Suprapubic skin (tissue), 3 donors: ENCODE results near the gene MAPK7.

Experiments used
- POLR2A ChIP-seq, 2 donors: fragments of 450-650 bp; IDR thresholded peaks; one replicate each; pipeline ENCODE4 v1.6.1; 2017; ENCODE audit warnings: antibody characterized with exemption in 2 of 2, mild to moderate bottlenecking in 2 of 2, moderate library complexity in 2 of 2
- TF ChIP-seq, protein P1 (sequence below), 2 donors: fragments of 200-600 bp in 1 of 2; fragments of 450-650 bp in 1 of 2; sonication (generic) in 1 of 2; IDR thresholded peaks; one replicate each; pipeline ENCODE4 v1.5.1; 2016 to 2019; ENCODE audit warnings: antibody characterized with exemption in 2 of 2, mild to moderate bottlenecking in 1 of 2, moderate library complexity in 1 of 2

DNA sequence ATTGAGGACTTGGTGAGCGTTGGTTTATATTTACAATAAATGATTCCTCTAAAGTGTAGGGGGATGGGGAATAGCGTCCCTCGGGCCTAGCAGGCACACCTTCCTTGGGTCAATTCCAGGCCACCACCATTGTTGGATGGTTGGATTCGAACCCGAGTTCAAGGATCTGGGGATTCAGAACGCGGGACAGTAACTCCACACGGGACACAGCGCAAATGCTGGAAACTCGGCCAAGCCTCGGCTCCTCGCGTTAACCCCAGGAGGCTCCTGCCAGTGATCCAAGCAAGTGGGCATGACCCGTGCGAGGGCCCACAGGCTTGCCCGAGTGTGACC lies 16.4 kb upstream of the MAPK7 start:
- TF ChIP-seq, protein P1, sequence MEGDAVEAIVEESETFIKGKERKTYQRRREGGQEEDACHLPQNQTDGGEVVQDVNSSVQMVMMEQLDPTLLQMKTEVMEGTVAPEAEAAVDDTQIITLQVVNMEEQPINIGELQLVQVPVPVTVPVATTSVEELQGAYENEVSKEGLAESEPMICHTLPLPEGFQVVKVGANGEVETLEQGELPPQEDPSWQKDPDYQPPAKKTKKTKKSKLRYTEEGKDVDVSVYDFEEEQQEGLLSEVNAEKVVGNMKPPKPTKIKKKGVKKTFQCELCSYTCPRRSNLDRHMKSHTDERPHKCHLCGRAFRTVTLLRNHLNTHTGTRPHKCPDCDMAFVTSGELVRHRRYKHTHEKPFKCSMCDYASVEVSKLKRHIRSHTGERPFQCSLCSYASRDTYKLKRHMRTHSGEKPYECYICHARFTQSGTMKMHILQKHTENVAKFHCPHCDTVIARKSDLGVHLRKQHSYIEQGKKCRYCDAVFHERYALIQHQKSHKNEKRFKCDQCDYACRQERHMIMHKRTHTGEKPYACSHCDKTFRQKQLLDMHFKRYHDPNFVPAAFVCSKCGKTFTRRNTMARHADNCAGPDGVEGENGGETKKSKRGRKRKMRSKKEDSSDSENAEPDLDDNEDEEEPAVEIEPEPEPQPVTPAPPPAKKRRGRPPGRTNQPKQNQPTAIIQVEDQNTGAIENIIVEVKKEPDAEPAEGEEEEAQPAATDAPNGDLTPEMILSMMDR (IDR thresholded peaks at IDR 0.05), result no peak
- TF ChIP-seq POLR2A (IDR thresholded peaks at IDR 0.05), result no peak
